HFFc6 (cell line): ENCODE data around the gene KCNQ1OT1. TPM values are rescaled to one million over a fixed set of nuclear protein-coding genes. Genes with fewer than 3 reads are reported as not detected.

Experiments
- DNase-seq: peaks from one replicate; pipeline ENCODE4 v3.0.0-alpha.2; 2018
- H3K27ac Mint-ChIP-seq: 2 replicates; pipeline ENCODE4 v1.8.0; 2020; ENCODE audit warnings: mild to moderate bottlenecking, mixed read lengths
- H3K27me3 Mint-ChIP-seq: 2 replicates; pipeline ENCODE4 v1.8.0; 2021; ENCODE audit warnings: mild to moderate bottlenecking, moderate library complexity, mixed read lengths; ENCODE audit not compliant: insufficient read depth
- H3K36me3 Mint-ChIP-seq: 2 replicates; pipeline ENCODE4 v1.8.0; 2021; ENCODE audit warnings: low read depth, mixed read lengths
- H3K4me1 Mint-ChIP-seq: 2 replicates; pipeline ENCODE4 v1.8.0; 2020; ENCODE audit warnings: low read depth, mixed read lengths
- H3K4me3 Mint-ChIP-seq: 2 replicates; pipeline ENCODE4 v1.8.0; 2020; ENCODE audit warnings: mild to moderate bottlenecking, moderate library complexity, mixed read lengths
- H3K9me3 Mint-ChIP-seq: 2 replicates; pipeline ENCODE4 v1.8.0; 2020; ENCODE audit warnings: mild to moderate bottlenecking, mixed read lengths
- CTCF ChIP-seq: fragments of 200-600 bp; sonication (generic); IDR thresholded peaks from 2 replicates; pipeline ENCODE4 v1.5.0; 2021; ENCODE audit warnings: antibody characterized with exemption, mild to moderate bottlenecking
- total RNA-seq, 6 experiments: library from RNA; stranded (reverse); fragmentation: NEBNext Ultra II Directional; extraction: Animal tissue kit (Norgen Biotek cat#: 25700); gene quantifications; 2 replicates in 1 of 6; 3 replicates in 5 of 6; pipeline ENCODE4 v1.2.3, GENCODE V29; 2021

Gene KCNQ1OT1
- total RNA-seq, 6 experiments from 2014 or later: 0.41 to 0.76 (median 0.43) TPM

- H3K4me1 Mint-ChIP-seq: no peaks in the 10 kb centered on the region
- TF ChIP-seq CTCF: no peak
- peaks cover 20% of the 10 kb centered on the region for H3K27me3 Mint-ChIP-seq
- H3K27ac Mint-ChIP-seq: no peak overlapping the region
- H3K9me3 Mint-ChIP-seq: no peaks in the 10 kb centered on the region
- no peak for DNase-seq
- no peaks in the 10 kb centered on the region for H3K36me3 Mint-ChIP-seq
- H3K4me3 Mint-ChIP-seq: no peak overlapping the region
Observed at GRCh38 chr11:2688381-2689231, 11.2 kb downstream of the KCNQ1OT1 start.

- Mint-ChIP-seq H3K4me3 (no peak overlapping the region), H3K4me1 (no peaks in the 10 kb centered on the region), H3K36me3 (no peaks in the 10 kb centered on the region), H3K9me3 (no peaks in the 10 kb centered on the region), H3K27ac (no peak overlapping the region), H3K27me3 (peaks cover 22% of the 10 kb centered on the region)
- TF ChIP-seq CTCF: no peak
- no peak for DNase-seq
Observed at GRCh38 chr11:2687782-2688191, 12.0 kb downstream of the KCNQ1OT1 start.

GRCh38 chr11:2687223-2687530 lies 12.6 kb downstream of the KCNQ1OT1 start:
- no peaks in the 10 kb centered on the region for H3K4me1 Mint-ChIP-seq
- DNase-seq: no peak
- H3K27ac Mint-ChIP-seq: no peak overlapping the region
- no peak for TF ChIP-seq CTCF
- no peak overlapping the region for H3K4me3 Mint-ChIP-seq
- no peaks in the 10 kb centered on the region for H3K36me3 Mint-ChIP-seq
- no peaks in the 10 kb centered on the region for H3K9me3 Mint-ChIP-seq
- H3K27me3 Mint-ChIP-seq: peaks cover 20% of the 10 kb centered on the region

GRCh38 chr11:2686360-2687222 lies 13.2 kb downstream of the KCNQ1OT1 start:
- DNase-seq: no peak
- Mint-ChIP-seq H3K9me3 (no peaks in the 10 kb centered on the region), H3K4me3 (no peak overlapping the region), H3K27ac (no peak overlapping the region), H3K4me1 (no peaks in the 10 kb centered on the region), H3K27me3 (peaks cover 20% of the 10 kb centered on the region), H3K36me3 (no peaks in the 10 kb centered on the region)
- no peak for TF ChIP-seq CTCF

GRCh38 chr11:2685566-2686359 lies 14.0 kb downstream of the KCNQ1OT1 start:
- Mint-ChIP-seq H3K4me1 (no peaks in the 10 kb centered on the region), H3K27me3 (peaks cover 20% of the 10 kb centered on the region), H3K4me3 (no peak overlapping the region), H3K27ac (no peak overlapping the region), H3K36me3 (no peaks in the 10 kb centered on the region), H3K9me3 (no peaks in the 10 kb centered on the region)
- TF ChIP-seq CTCF: no peak
- no peak for DNase-seq
